HK-2 (cell line): Measurements from ENCODE around the gene SERP1.

ENCODE experiments used
- DNase-seq: peaks from one replicate; pipeline ENCODE4 v3.0.0-alpha.2; 2018; ENCODE audit not compliant: unreplicated experiment

SERP1 gene

GRCh38 chr3:150546226-150547044 is at the start of gene SERP1, which contains the start of gene EIF2A:
Gene SERP1, minus strand, starts transcription at chr3:150546496. Its CDS starts 361 bp downstream, at chr3:150546135.
Gene EIF2A, plus strand, starts transcription at chr3:150546787. Its CDS starts 16 bp downstream, at chr3:150546803.
- peak; percentile 100 for DNase-seq

GRCh38 chr3:150594150-150594549 is 47.9 kb upstream of the SERP1 start:
- DNase-seq: no peak

- no peak for DNase-seq
Observed at GRCh38 chr3:150589759-150590158, 43.5 kb upstream of the SERP1 start.

- DNase-seq: no peak
Observed at GRCh38 chr3:150588027-150588830, 41.9 kb upstream of the SERP1 start.

GRCh38 chr3:150583028-150583427 is 36.7 kb upstream of the SERP1 start:
- DNase-seq: no peak

- DNase-seq: no peak
Observed at GRCh38 chr3:150582620-150583019, 36.3 kb upstream of the SERP1 start.

GRCh38 chr3:150581174-150581573 is 34.9 kb upstream of the SERP1 start:
- no peak for DNase-seq

- no peak for DNase-seq
Observed at GRCh38 chr3:150577855-150578254, 31.6 kb upstream of the SERP1 start.

- no peak for DNase-seq
Observed at GRCh38 chr3:150567328-150567727, 21.0 kb upstream of the SERP1 start.

- no peak for DNase-seq
Observed at GRCh38 chr3:150564243-150564642, 17.9 kb upstream of the SERP1 start.

- DNase-seq: no peak
Observed at GRCh38 chr3:150557725-150558124, 11.4 kb upstream of the SERP1 start.

GRCh38 chr3:150556792-150557191 is 10.5 kb upstream of the SERP1 start:
- no peak for DNase-seq

GRCh38 chr3:150555859-150556436 is 9.7 kb upstream of the SERP1 start:
- no peak for DNase-seq

GRCh38 chr3:150547045-150547741 is 897 bp upstream of the SERP1 start:
- no peak for DNase-seq

- peak; percentile 33 for DNase-seq
Observed at GRCh38 chr3:150545419-150546225, 674 bp downstream of the SERP1 start.

- no peak for DNase-seq
Observed at GRCh38 chr3:150544726-150545125, 1.6 kb downstream of the SERP1 start.

- DNase-seq: no peak
Observed at GRCh38 chr3:150544041-150544440, 2.3 kb downstream of the SERP1 start.

GRCh38 chr3:150543531-150543930 is 2.8 kb downstream of the SERP1 start:
- DNase-seq: no peak

- DNase-seq: no peak
Observed at GRCh38 chr3:150543128-150543527, 3.2 kb downstream of the SERP1 start.

GRCh38 chr3:150540991-150541390 is 5.3 kb downstream of the SERP1 start:
- DNase-seq: no peak

- no peak for DNase-seq
Observed at GRCh38 chr3:150540297-150540696, 6.0 kb downstream of the SERP1 start.
